HG03558 (cell line): ENCODE results near the gene OR6Q1.
"Not testable (repeated sequence)": the region's sequence is repeated elsewhere in the genome, so short reads cannot be mapped to it uniquely, and the experiment has no call there.

Source experiments
- ATAC-seq: cut with Tn5 transposase; IDR thresholded peaks from one replicate; pipeline ENCODE4 v1.9.1; 2021; ENCODE audit warnings: moderate number of reproducible peaks; ENCODE audit not compliant: unreplicated experiment; ENCODE audit errors: extremely low read depth

Gene OR6Q1, protein sequence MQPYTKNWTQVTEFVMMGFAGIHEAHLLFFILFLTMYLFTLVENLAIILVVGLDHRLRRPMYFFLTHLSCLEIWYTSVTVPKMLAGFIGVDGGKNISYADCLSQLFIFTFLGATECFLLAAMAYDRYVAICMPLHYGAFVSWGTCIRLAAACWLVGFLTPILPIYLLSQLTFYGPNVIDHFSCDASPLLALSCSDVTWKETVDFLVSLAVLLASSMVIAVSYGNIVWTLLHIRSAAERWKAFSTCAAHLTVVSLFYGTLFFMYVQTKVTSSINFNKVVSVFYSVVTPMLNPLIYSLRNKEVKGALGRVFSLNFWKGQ

DNA sequence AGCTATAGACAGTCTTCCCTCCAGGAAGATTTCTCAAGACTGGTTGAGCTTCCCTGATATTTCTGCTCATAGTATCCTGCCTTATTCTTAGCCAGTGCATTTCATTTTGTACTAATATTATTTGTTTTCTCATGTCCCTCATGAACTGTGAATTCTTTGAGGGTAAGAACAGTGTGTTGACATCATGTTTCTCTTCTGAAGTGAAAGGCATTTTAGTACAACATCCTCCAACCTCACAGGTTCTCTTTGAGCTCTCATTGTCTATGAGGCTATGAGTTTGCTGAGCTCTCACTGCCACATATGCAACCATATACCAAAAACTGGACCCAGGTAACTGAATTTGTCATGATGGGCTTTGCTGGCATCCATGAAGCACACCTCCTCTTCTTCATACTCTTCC, at the start of gene OR6Q1:
OR6Q1 (plus strand) TSS at position 301 of the 400 bp plus-strand sequence; CDS start at position 301, 0 bp downstream.
- no peak for ATAC-seq

GRCh38 chr11:57981536-57981935, 49.2 kb upstream of the OR6Q1 start:
- ATAC-seq, result no peak

DNA sequence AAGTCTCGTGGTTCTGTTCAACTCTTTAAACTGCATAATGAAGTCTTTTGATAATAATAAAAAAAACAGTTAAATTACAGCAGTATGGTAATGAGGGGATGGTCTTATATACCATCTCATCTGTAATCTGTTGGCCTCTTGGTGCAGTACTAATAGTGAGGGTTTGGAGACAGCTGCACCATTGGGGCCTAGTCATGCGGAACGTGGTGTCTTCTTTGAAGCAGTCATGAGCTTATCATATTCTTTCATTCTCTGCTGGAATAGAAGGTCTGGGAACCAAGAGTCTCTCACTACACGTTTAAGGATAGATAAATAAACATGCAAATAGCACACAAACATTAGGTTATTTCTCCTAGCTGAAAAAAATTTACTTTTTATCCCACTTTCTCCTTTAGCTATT, 48.0 kb upstream of the OR6Q1 start:
- ATAC-seq, result no peak

- no peak for ATAC-seq
Observed at GRCh38 chr11:57983191-57983590, 47.6 kb upstream of the OR6Q1 start.

DNA sequence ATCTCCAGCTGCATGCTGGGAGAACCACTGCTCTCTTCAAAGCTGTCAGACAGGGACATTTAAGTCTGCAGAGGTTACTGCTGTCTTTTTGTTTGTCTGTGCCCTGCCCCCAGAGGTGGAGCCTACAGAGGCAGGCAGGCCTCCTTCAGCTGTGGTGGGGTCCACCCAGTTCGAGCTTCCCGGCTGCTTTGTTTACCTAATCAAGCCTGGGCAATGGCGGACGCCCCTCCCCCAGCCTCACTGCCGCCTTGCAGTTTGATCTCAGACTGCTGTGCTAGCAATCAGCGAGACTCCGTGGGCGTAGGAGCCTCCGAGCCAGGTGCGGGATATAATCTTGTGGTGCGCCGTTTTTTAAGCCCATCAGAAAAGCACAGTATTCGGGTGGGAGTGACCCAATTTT, 31.2 kb upstream of the OR6Q1 start:
- ATAC-seq, result not testable (repeated sequence)

GRCh38 chr11:58000021-58000420, 30.7 kb upstream of the OR6Q1 start:
- not testable (repeated sequence) for ATAC-seq

DNA sequence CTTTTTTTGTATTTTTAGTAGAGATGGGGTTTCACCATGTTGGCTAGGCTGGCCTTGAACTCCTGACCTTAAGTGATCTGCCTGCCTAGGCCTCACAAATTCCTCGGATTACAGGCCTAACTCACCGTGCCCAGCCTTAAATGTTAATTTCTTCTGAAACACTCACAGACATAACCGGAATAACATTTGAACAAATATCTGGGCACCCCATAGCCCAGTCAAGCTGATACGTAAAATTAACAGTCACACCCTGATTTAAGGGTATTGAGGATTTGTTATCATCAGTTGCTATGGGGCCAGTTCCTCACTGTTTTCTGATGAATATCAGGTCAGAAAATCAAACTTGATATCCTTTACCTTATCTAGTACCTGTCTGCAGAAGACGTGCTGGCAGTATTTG, 30.1 kb upstream of the OR6Q1 start:
- ATAC-seq, result no peak

- ATAC-seq, result no peak
Observed at GRCh38 chr11:58003036-58003435, 27.7 kb upstream of the OR6Q1 start.

- ATAC-seq, result no peak
Observed at GRCh38 chr11:58003591-58003990, 27.2 kb upstream of the OR6Q1 start.

- no peak for ATAC-seq
Observed at GRCh38 chr11:58004664-58005063, 26.1 kb upstream of the OR6Q1 start.

DNA sequence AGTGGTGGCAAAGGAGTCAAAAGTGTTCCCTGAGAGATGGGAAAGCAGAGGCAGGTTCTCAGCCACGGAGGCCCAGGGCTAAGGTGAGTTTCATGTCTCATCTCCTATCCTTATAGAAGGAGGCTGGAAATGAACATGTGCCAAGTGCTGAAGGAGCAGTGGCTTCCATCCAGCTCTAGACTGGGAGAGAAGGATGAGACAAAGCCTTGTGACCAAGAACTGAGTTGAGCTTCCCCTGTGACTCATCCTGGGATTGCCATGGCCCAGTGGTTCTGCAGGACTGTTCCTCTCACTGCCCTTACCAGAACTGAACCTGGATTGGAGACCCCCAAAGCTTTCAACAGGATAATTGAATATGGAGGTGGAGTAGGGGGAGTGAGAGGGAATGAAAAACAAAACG, 23.8 kb upstream of the OR6Q1 start:
- ATAC-seq, result no peak

GRCh38 chr11:58011771-58012170, 19.0 kb upstream of the OR6Q1 start:
- no peak for ATAC-seq

DNA sequence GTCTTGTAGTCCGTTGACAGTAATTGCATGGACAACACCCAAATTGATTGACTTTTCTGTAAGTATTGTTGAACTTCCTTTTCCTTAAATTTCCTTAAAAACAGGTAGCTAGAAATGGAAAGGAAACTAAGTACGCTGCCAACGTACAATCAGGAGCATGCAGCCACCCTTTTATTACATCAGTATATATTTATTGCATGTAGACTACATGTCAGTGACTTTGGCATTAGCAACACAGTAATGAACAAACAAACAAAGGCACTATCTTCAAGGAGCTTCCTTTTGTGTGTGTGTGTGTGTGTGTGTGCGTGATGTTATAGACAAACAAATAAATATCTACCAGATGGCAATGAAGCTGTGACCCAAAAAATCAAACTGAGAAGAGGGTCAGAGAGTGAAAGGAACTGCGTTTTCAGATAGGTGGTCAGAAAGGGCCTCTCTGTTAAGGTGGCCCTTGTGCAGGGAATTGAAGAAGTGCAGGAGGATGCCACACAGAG, 7.3 kb upstream of the OR6Q1 start, which contains the start of gene OR9Q1:
OR9Q1 (plus strand) TSS at position 447 of the 497 bp plus-strand sequence. CDS start 155,564 bp downstream, outside the sequence.
- ATAC-seq, result no peak

DNA sequence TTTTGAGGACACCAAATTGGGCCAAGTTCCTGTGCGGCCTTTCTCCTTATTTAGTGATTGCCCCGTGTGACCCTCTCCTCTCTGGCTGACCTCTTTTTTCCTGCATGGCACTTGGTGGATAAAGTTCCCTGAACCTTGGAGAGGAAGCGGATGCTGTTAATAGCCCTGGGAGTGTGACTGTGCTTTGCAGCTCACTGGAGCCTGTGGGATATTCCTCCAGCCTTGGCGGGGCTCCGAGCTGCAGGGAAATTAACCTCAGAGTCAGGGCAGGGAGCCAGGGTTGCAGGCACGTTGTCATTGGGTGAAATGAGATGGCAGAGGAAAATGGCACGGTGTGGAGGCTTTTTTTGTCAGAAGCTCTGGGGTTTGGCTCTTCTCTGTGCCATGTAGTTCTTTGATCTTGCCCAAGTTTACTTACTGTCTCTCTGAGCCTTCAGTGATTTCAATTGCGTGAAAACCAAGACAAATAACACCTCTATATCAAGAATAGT, 6.1 kb upstream of the OR6Q1 start:
- no peak for ATAC-seq

DNA sequence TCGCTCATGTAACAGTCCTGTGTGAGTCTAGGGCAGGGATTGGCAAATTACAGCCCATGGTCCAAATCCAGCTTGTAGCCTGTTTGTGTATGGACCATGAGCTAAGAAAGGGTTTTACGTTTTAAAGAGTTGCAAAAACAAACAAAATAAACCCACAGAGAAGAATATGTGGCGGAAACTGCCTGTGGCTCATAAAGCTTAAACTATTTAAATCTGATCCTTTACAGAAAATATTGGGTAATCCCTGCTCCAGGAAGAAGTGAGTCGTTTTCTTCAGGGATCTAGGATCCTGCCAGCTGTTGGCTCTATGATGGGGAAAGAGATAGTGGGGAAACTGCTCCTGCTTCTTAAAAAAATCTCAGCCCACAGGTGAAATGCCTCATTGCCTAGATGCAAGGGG, 3.4 kb upstream of the OR6Q1 start:
- no peak for ATAC-seq

DNA sequence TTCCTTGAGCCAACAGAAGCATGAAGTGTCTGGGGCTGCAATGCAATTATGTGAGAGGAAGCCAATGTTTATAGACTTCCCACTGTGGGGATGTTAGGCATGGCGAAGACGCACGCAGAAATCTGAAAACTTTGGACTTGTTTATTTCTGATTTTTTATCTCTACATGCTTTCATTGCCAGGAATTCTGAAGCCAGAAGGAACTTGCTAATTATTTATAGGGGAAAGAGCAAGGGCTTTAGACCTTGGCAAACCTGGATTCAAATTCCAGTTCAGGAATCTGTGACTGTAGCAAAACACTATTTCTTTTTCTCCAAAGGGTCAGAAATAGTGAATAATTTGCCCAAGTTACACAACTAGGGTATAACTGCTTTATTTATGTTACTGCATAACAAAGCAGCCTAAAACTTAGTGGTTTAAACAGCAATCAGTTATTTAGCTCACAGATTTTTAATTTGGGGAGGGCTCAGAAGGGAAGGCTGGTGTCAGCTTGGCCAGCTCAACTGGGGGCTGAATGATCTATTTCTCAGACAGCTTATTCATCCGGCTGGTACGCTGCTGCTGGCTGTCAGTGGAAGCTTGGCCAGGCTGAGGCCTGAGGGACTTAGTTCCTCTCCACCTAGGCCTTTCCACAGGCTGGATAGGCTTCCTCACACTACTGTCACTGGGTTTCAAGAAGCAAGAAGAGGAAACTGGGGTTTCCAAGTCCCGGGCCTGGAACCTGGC, 1.9 kb upstream of the OR6Q1 start:
- no peak for ATAC-seq

DNA sequence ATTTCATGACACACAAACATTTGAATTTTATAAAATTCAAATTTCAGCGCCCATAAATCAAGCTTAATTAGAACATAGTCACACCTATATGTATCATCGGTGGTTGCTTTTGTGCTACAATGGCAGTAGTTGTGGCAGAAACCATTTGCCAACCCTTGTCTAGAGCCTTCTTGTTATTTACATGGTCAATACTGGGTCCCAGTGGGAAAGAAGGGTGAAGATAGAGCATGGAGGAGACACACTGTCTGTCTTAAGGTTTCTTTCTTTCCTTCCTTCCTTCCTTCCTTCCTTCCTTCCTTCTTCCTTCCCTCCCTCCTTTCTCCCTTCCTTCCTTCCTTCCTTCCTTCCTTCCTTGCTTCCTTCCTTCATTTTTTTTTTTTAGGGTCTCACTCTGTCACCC, 3.7 kb downstream of the OR6Q1 start:
- no peak for ATAC-seq

GRCh38 chr11:58039589-58039988, 8.8 kb downstream of the OR6Q1 start:
- ATAC-seq, result no peak

GRCh38 chr11:58043379-58043778, 12.6 kb downstream of the OR6Q1 start:
- ATAC-seq, result no peak

DNA sequence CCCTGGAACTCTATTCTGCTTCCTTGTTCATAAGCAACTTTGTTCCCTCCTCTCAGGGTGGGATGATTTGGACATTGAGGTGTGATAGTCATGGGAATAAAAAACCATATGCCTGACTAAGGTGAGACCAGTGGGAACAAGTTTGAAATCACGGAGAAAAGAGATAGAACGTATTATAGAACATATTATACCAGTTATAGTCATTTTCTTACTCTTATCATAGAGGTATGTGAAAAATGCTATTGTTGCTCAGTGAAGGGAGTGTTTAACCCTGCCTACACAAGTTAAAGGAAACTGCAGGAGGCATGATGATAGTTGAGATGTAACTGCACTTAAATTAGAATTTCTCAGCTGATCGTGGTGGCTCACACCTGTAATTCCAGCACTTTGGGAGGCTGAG, 15.5 kb downstream of the OR6Q1 start:
- no peak for ATAC-seq

DNA sequence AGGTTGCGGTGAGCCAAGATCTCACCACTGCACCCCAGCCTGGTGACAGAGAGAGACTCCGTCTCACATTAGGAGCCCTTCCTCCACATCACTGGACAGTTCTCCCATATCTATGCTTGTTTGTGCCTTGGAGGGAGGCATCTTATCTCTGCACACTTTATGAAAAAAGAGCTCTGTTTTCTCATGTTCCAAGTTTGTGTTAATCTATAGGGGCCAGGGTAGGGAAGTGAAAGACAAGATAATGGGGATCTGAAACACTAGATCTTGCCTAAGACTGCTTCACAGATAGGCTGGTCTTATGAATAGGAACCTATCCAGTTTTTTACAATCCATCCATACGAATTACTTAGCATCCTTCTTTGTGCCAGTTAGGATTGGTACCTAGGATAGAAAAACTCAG, 17.1 kb downstream of the OR6Q1 start:
- no peak for ATAC-seq
